Left lung (tissue), 10 donors: ENCODE measurements around the gene SMARCA2. TPM values are rescaled to one million over a fixed set of nuclear protein-coding genes. Genes with fewer than 3 reads are reported as not detected.

ENCODE experiments used
- ATAC-seq: fragments of 200-7000 bp; cut with Tn5 transposase; one replicate; pipeline ENCODE4 v1.9.1; 2020; ENCODE audit warnings: moderate library complexity
- DNase-seq, 4 donors: peaks; one replicate each; pipeline ENCODE4 v3.0.0-alpha.2; 2013 to 2020
- H3K27ac ChIP-seq, 2 donors: fragments of 200-600 bp; sonication (generic) in 1 of 2; one replicate each; pipeline versions ENCODE4 v1.5.0 to v1.8.0; 2020 to 2021
- H3K27me3 ChIP-seq, 2 donors: fragments of 200-600 bp; sonication (generic) in 1 of 2; one replicate each; pipeline versions ENCODE4 v1.5.0 to v1.8.0; 2020 to 2021
- H3K36me3 ChIP-seq, 2 donors: fragments of 200-600 bp; sonication (generic) in 1 of 2; one replicate each; pipeline versions ENCODE4 v1.5.0 to v1.8.0; 2020 to 2021
- H3K4me1 ChIP-seq, 2 donors: fragments of 200-600 bp; one replicate each; pipeline ENCODE4 v1.8.0; 2021
- H3K4me3 ChIP-seq, 2 donors: fragments of 200-600 bp; sonication (generic) in 1 of 2; one replicate each; pipeline versions ENCODE4 v1.5.0 to v1.8.0; 2020 to 2021; ENCODE audit warnings: mild to moderate bottlenecking in 1 of 2
- H3K9me3 ChIP-seq, 2 donors: fragments of 200-600 bp; sonication (generic) in 1 of 2; one replicate each; pipeline versions ENCODE4 v1.5.0 to v1.8.0; 2020 to 2021
- intact Hi-C, 2 donors: fragments of 100-400 bp; cut with DNase I; formaldehyde crosslinking; loops; one replicate each; pipeline versions ENCODE4 v1.11.2 to v1.14.2; 2022
- polyA plus RNA-seq, 6 donors: library from polyadenylated mRNA; unstranded; fragments of 120-200 nt; gene quantifications; one replicate each; pipeline ENCODE4 v1.2.1, GENCODE V29; 2013; ENCODE audit not compliant: insufficient read length in 6 of 6
- total RNA-seq, 2 donors: library from RNA; stranded (reverse); fragmentation: NEBNext Ultra II Directional; extraction: Animal tissue kit (Norgen Biotek cat#: 25700); gene quantifications; one replicate each; pipeline ENCODE4 v1.2.1, GENCODE V29; 2021
- TF ChIP-seq, protein P1 (sequence below), 2 donors: fragments of 200-600 bp; sonication (generic) in 1 of 2; IDR thresholded peaks; one replicate each; pipeline versions ENCODE4 v1.5.0 to v1.8.0; 2021; ENCODE audit warnings: antibody characterized with exemption in 2 of 2
- donor health status: DM: no; HTN: yes; CAD: no.
- donor health status: DM: no; HTN: no; CAD: no.

The SMARCA2 gene
- total and polyA plus RNA-seq, 8 donors: 110 to 207 (median 152) TPM

DNA sequence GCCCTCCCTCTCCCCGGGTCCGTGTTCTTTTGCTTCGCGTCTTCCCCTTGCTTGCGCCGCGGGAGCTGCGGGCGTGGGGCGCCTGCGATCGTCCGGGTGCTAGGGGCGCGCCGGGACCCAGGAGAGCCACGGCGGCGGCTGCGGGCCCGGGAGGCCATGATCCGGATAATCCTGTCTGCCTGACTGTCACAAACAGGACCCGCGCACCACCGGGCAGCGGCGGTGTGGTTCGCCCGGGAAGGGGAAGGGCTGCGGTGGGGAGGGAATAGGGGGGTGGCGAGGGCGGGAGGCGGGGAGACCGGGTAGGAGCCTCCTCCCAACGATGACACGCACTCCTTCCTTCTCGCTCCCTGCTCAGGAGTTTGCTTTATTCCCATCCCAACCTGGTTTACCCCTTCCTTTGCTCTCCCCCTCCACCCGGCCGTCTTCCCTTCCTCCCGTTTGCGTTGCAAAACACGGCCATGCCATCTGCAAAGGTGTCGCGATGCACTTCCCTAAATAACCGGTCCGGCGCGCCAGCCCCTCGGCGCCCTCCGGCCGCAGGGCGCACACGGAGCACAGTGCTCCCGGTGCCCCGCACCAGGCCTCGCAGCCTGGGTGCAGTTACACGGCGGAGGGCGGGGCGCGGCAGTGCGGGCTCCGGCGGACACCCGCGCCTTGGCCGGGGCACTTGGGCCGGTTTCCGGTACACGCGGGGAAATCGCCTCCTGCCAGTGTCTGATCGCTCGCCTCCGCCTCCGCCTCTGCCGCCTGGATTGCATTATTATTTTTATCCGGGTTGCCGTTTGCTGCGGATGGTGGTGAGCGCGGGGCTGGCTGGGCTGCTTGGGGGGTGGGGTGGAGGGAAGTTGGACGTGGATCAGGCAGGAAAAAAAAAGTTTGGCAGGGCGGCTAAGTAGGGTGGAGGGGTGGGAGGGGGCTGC lies 1.5 kb downstream of the SMARCA2 start:
- ATAC-seq (peak; percentile 60), DNase-seq (peak; percentile 69 to 92 (median 90))
- TF ChIP-seq, protein P1, sequence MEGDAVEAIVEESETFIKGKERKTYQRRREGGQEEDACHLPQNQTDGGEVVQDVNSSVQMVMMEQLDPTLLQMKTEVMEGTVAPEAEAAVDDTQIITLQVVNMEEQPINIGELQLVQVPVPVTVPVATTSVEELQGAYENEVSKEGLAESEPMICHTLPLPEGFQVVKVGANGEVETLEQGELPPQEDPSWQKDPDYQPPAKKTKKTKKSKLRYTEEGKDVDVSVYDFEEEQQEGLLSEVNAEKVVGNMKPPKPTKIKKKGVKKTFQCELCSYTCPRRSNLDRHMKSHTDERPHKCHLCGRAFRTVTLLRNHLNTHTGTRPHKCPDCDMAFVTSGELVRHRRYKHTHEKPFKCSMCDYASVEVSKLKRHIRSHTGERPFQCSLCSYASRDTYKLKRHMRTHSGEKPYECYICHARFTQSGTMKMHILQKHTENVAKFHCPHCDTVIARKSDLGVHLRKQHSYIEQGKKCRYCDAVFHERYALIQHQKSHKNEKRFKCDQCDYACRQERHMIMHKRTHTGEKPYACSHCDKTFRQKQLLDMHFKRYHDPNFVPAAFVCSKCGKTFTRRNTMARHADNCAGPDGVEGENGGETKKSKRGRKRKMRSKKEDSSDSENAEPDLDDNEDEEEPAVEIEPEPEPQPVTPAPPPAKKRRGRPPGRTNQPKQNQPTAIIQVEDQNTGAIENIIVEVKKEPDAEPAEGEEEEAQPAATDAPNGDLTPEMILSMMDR (IDR thresholded peaks at IDR 0.05): no peak
- Histone ChIP-seq H3K4me3 (peak overlapping the region; percentile 74 to 88), H3K27me3 (no peaks in the 10 kb centered on the region), H3K27ac (peak overlapping the region; percentile 99), H3K4me1 (peaks cover 16 to 45% of the 10 kb centered on the region in 2 donors), H3K36me3 (no peaks in the 10 kb centered on the region), H3K9me3 (no peaks in the 10 kb centered on the region)
- intact Hi-C loops: no loop called here

DNA sequence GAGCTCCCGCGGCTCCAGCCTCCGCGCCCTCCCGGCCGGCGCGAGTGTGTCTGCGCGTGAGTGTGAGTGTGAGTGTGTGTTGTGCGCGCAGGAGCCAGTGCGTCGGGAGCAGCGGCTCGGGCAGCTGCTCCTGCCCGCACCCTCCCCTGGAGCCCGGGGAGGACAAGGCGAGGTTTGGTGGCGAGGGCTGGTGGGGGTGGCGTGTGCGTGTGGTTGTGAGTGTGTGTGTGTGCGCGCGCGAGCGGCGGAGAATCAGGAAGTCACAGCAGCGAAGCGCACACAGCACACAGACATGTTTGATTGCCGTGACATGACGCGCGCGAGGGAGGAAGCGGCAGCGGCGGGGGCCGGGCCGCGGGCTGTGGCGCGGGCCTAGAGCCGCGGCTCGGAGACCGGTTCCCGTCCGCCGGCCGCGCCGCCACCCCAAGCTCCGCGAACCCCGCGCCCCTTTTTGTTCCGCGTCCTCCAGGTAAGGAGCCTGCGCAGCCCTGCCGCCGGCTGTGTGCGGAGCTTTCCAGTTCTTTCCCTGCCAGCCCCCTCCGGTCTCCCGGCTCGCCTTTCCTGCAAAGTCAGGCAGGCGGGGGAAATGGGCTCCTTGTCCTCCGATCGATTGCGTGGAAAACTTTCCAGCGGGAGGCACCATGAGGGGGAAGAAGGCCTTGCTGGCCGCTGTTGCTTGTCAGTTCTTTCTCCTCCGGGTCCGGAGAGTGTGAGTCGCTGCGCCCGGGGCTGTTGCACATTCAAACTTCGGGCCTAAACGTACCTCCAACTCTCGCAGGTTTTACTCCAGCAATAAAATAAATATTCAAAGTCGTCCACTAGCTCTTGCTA lies 2.4 kb downstream of the SMARCA2 start:
- Histone ChIP-seq H3K36me3 (no peaks in the 10 kb centered on the region), H3K27ac (peak overlapping the region; percentile 99), H3K27me3 (no peaks in the 10 kb centered on the region), H3K4me3 (peak overlapping the region; percentile 74 to 88), H3K4me1 (peaks cover 20 to 54% of the 10 kb centered on the region in 2 donors), H3K9me3 (no peaks in the 10 kb centered on the region)
- intact Hi-C loops: no loop called here
- ATAC-seq: peak; percentile 35
- TF ChIP-seq, protein P1 (IDR thresholded peaks at IDR 0.05): no peak
- peak; percentile 82 to 96 (median 85) for DNase-seq

DNA sequence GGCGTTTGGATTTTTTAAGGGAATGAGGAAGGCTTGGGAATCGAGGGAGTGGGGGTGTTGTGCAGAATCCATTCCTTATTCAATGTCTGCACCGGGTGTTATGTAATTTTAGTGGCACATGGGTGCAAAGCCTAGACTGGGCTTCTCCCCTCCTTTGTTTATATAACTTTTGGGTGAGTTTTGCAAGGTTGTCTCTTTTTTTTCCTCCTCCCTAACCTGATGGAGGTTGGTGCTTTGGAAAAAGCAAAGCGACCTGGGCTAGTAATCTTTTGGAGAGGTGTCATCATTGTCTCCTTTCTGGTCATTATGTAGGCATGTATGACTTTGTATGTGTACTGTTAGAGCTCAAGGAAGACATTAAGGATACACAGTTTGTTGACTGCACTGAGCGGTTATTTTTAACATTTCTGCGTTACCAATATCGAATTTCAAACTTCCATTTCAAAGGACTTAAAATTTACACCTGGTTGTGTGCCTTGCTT lies 3.1 kb downstream of the SMARCA2 start:
- DNase-seq (no peak), ATAC-seq (no peak)
- H3K36me3 ChIP-seq: no peaks in the 10 kb centered on the region
- peak overlapping the region; percentile 99 for H3K27ac ChIP-seq
- peaks cover 20 to 60% of the 10 kb centered on the region in 2 donors for H3K4me1 ChIP-seq
- H3K27me3 ChIP-seq: no peaks in the 10 kb centered on the region
- TF ChIP-seq, protein P1 (IDR thresholded peaks at IDR 0.05): no peak
- H3K4me3 ChIP-seq: peak overlapping the region; percentile 74 to 88
- H3K9me3 ChIP-seq: no peaks in the 10 kb centered on the region
- intact Hi-C loops: no loop called here

DNA sequence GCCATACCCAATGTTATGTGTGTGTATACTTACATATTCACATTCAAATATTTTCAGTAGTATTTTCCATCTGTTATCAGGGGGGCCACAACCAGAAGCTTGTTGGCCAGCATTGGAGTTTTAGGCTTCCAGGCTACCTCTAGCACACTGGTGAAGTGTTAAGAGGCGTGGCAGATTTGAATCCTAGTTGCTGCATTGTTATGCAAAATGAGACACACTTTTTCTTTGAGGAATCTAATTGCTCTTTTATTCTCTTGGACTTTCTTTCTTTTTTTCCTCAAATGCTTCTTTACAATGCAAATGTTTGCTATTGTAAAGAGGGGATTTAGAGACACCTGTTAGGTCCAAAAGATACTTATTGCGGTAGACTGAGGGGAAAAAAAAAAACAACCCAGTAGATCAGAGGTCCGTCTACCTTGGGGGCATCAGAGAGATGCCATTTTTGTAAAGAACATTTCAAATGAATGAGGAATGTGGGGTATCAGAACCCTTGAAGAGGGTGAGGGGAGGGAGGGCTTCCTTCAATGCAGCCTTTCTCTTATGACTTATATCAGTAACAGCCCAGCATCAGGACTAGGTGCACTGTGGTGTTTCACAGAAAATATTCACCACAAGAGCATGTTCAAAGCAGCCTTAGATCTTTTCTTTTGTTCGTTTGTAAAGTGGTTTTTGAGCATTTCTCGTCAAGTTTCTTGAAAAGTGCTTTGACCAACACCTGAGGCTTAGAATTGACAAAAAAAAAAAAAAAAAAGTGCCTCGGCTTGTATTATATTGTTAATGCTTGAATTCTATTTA lies 3.8 kb downstream of the SMARCA2 start:
- TF ChIP-seq, protein P1 (IDR thresholded peaks at IDR 0.05): no peak
- H3K36me3 ChIP-seq: no peaks in the 10 kb centered on the region
- H3K4me1 ChIP-seq: peaks cover 25 to 62% of the 10 kb centered on the region in 2 donors
- H3K27me3 ChIP-seq: no peaks in the 10 kb centered on the region
- ATAC-seq (no peak), DNase-seq (no peak)
- intact Hi-C loops: no loop called here
- no peaks in the 10 kb centered on the region for H3K9me3 ChIP-seq
- peak overlapping the region; percentile 99 for H3K27ac ChIP-seq
- peak overlapping the region; percentile 74 to 88 for H3K4me3 ChIP-seq
